Dedifferentiated amniotic fluid mesenchymal stem cell (primary cell): ENCODE data around the gene RRP15.
A peak's percentile ranks its signal among the peaks of the same experiment; 100 is the strongest.

ENCODE experiments used
- DNase-seq: peaks from one replicate; pipeline ENCODE4 v3.0.0-alpha.2; 2016; ENCODE audit errors: extremely low spot score

Gene RRP15, protein sequence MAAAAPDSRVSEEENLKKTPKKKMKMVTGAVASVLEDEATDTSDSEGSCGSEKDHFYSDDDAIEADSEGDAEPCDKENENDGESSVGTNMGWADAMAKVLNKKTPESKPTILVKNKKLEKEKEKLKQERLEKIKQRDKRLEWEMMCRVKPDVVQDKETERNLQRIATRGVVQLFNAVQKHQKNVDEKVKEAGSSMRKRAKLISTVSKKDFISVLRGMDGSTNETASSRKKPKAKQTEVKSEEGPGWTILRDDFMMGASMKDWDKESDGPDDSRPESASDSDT

DNA sequence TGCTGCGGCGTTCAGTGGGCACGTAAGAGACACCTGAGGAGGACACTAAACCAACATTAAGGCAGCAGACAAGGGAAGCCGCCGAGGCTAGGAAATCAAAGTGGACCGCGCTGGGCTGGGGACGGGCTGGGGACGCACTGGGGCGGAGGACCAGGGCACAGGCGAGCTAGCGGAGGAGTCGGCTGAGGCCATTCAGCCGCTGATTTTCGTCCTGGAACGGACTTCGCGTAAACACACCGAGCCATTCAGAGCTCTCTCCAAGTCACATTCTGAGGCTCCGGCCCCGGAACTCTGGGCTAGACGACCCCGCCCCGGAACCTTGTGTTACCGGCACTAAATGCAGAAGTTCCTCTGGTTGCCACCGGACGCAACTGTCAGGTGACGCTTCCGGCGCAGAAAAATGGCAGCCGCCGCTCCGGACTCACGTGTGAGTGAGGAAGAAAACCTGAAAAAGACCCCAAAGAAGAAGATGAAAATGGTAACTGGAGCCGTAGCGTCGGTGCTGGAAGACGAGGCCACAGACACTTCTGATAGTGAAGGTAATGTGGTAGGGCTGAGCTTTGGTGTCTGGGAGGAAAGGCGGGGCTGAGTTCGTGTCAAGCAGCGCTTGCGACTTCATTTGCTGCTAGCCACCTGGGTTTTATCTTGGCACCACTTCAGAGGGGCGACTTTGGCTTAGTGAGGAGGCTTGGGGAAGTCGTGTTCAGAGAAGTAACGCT lies at the start of gene RRP15:
Gene RRP15, plus strand, starts transcription at position 377 of the 719 bp plus-strand sequence. Its CDS starts 24 bp downstream, at position 401.
- DNase-seq = peak; percentile 89

DNA sequence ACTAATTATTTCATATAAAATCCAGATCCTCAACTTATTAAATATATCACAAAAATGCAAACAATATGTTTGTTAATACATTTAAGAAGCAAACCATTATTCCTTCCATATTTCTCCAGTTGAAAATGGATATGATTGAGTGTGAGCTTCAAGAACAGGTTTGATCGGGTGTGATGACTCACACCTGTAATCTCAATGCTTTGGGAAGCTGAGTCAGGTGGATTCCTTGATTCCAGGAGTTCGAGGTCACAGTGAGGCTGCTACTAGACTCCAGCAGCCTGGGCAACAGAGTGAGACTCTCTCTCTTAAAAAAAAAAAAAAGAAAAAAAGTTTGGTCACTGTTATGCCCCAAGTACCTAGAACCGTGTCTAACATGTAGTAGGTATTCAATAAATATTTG lies 42.9 kb upstream of the RRP15 start:
- DNase-seq = no peak

DNA sequence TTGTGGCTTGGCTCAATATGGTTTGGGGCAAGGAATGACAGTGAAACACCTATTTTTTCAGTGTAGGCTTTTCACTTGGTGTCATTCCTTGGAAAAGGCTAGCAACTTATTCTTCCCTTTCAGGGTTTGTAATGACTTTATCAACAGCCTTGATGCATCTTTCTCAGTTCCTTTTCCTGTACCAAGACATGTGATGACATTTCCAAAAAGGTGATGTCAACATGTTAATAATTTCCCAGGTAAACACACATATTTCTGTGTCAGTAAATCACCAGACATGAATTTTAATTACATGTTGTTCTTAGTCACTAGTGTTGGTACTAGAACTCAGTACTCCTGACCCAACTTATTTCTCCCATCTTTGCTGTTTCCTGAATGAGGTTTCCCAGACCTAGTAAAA lies 37.8 kb upstream of the RRP15 start:
- DNase-seq = no peak

DNA sequence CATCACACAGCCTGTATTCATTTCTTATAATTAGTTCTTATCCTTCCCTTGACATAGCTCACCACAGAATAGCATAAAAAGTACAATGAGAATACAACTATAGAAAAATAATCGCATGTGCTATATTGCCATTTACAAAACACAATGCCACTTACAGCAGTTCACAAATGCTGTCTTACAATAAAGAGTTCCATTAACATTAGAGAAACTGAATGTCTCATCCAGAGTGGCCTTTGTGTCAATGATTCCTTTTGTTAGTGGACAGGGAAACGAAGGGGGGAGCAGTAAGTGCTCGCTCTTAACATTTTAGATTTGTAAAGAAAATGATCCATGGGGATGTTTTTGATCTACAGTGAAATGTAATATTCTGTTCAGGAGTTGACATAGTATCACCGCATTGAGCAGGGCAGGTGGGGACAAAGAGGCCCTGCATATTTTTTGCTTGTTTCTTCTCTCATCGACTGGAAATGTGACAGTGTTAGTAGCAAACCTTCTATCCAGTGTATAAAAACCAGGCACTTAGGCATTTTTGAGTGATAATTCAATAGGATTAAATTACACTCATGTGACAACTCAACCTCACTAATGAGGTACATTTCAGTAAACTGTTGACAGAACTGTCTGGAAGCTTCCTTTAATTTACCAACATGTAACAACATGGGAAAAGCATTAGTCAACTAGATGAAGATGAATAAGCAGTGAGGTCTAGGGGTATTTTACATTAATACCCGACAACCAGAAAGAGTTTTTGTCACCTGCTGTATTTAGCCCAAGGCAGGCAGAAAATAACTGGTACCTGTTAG lies 35.6 kb upstream of the RRP15 start:
- no peak for DNase-seq

DNA sequence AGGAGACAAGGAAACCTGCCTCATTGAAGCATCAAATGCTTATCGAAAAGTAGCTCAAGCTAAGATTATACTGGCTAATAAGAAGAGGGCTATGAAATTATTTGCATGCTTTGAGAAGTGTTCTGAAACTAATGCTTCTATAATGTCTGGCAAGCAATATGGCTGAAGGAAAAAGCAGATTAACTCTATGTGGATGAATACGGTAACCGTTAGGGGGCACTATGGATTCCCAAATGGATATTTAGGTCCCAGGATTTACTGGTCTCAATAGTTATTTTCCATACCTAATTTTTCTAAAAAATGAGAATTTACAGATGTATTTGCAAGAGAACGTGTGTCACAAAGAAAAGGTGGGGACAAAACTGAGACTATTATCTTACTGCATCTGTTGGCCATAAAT lies 34.6 kb upstream of the RRP15 start:
- no peak for DNase-seq

DNA sequence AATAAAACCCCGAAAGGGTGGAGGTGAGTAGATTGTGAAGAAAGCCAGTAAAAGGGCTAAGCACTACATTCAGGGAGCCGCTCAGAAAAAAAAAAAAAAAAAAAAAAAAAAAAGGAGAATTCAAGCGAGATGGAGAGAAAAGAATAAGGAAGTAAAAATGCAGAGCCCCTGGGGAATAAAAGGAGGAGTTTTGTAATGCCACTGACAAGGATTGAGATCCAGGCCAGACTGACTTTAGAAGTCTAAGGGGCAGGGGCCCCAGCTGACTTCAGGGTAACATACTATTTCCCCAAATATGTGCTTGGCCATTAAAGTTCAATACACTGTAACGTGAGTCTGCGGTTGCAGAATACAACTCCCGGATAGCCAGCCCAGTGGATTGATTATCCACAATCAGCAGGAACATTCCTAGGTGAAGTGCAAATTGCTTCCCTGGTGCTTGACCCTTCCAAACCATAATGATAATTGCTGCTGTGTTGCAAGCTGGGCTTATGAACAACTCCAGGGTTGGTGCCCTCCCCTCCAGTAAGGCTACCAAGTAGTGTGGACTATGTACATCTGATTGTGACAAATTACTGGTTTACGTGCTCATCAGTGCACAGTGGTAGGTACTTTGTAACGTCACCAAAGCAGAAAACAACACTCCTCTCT lies 30.7 kb upstream of the RRP15 start:
- no peak for DNase-seq

DNA sequence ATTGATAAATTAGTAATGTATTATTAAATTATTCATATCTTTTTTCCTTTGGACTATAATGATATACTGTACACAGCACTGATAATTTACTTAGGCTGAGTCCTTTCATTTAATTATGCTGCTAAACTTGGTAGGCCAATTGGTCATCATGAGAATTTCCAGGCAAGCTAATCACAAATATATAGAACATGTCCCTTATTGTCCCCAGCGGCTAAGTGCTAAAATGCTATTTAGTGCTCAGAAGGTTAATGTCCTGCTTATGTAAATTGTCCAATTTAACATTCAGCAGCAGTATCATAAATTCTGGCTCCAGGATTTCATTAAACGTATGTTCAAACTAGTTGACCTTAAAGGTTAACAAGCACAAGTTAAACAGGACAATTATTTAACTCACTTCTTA lies 30.0 kb upstream of the RRP15 start:
- no peak for DNase-seq

DNA sequence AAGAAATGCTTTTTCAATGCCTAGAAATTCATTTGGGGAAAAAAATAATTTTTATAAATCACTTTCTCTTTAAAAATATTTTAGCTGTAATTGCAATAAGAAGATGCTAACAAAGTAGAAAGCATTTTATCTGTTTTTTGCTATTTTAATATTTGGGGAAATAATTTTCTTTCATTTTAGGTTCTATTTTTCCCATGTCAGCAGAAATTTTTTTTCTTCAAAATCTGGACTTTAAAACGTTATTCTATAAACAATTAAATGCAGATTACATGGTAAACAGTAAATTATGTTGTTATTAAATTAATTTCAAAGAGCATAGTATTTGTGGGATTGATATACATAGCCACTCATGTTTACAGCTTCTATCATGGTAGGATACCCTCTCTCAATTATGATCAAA lies 27.7 kb upstream of the RRP15 start:
- no peak for DNase-seq

DNA sequence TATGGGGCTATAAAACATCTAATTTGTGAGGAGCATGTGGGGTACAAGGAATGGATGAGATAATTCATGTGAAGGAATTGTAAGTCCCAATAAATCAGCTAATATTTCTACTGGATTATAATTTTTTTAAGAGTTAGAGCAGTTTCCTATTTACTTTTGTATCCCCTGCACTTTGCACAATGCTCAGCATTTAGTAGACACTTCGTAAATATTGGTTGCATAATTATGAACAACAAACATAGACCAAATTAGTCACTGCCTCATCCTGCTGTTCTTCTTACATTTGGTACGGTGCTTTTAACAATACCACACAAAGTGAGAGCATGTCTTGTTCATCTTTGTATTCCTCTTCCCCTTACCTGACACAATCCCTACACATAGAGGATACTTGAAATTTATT lies 27.1 kb upstream of the RRP15 start:
- DNase-seq = no peak

DNA sequence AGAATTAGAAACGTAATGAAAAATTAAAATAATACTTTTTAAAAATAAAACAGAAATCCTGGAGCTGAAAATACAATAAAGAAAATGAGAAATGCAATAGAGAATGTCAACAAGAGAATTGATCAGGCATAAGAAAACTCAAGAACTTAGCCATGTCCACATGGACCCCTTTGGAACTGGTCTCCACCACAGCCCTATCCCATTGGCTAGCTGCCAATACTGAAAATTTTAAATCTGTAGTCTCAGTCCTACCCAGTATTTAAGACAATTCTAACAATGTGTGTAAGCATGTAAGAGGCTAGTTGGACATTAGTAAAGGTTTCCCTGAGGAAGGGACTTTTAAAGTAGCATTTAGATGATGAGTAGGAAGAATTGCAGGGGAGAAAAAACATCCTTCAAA lies 25.8 kb upstream of the RRP15 start:
- DNase-seq = no peak

DNA sequence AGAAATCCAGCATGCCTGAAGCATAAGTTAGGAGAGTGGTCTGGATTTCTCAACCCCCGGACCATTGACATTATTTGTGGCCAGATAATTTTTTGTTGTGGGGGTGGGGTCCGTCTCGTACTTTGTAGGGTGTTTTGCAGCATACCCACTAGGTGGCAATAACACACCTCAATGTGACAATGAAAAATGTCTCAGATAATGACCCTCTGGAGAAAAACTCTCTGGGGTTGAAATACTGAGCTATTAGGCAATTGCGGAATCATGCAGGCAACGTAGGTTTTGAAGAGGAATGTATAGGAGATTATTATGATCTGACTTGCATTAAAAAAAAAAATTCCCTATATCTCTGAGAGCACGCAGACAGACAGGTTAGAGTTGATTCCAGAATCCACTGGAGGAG lies 25.3 kb upstream of the RRP15 start:
- DNase-seq = no peak

DNA sequence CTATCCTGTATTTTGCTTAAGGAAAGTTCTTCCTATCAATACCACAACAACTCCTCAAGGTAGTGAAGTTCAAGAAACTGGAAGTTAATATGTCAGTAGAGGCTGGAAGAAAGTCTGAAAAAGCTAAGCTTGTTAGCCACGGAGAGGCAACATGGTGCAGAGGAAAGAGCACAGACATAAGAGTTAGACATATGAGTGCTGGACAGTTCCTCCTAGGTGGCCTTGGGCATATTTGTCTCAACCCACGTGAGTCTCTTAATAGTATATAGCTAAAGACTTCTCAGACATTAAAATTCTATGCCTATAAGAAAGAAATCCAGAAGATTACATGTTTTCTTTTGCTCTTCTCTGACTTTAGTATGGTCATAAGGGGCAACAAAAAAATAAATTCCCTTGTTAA lies 22.8 kb upstream of the RRP15 start:
- no peak for DNase-seq

DNA sequence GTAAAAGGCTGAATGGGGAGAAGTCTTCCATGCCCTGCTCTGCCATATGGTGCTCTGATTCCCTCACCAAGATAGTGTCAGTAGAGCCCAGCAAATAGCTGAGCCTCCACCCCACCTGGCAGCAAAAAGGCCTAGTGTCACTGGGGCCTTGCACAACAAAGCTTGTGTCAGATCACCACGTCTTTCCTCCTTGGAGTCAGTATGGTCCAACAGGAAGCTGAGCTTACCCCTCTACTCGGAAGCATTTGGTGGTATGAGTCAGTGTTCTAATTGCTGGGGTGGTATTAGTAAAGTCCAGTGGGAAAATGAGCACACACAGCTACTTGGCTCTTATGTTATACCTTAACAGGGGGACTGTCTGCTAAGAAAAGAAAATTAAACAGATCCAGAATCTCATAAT lies 18.7 kb upstream of the RRP15 start:
- no peak for DNase-seq

DNA sequence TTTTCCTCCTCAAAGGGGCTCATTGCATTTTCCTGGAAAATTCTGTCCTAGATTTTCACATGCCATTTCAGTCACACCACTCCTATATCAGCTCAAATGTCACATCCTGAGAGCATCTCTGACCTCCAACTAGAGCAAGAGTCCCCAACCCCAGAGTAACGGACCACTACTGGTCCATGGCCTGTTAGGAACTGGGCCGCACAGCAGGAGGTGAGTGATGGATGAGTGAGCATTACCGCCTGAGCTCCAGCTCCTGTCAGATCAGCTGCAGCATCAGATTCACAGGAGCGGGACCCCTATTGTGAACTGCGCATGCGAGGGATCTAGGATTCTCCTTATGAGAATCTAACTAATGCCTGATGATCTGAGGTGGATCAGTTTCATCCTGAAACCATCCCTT lies 12.7 kb upstream of the RRP15 start:
- no peak for DNase-seq

DNA sequence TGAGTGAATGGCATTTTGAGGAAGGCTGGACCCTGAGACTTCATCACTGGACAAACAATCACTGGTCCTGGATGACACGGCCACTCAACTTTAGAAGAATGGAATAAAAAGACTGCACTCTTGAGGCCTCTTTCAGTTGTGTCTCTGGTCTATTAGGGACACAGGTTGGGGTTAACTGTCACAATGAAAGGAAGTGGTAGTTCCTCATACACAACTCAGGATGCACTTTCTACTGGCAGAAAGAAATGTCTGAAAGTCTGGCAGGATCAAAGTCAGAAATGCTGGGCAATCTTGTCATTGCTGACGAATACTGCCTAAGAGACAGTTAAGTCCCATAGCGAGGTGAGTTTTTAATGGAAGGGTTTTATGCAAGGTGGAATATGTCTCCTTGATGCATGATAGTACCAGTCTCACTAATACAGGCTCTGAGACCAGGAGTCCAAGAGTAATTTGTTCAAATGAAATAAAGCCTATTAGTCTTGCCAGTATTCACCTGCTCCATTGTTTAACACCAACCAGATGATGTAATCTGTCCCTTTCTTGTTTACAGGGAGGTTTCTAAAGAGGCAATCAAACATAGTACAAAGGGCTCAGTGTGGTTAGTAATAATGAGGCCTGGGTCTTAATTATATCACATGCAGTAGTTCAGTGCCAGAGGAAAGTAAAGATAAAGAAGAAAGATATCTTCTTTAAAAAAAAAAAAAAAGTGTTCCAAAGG lies 11.2 kb upstream of the RRP15 start:
- DNase-seq = no peak

DNA sequence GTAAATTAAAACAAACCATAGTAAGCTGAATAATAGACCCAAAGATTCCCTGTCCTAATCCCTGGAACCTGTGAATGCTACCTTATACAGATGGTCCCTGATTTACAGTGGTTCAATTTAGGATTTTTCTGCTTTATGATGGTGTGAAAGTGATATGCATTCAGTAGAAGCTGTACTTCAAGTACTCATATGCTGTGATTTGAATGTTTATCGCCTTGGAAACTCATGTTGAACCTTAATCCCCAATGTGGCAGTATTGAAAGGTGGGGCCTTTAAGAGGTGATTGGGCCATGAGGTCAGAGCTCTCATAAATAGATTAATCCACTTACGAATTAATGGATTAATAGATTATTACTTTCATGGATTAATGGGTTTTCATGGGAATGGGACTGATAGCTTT lies 10.6 kb upstream of the RRP15 start:
- DNase-seq = no peak

DNA sequence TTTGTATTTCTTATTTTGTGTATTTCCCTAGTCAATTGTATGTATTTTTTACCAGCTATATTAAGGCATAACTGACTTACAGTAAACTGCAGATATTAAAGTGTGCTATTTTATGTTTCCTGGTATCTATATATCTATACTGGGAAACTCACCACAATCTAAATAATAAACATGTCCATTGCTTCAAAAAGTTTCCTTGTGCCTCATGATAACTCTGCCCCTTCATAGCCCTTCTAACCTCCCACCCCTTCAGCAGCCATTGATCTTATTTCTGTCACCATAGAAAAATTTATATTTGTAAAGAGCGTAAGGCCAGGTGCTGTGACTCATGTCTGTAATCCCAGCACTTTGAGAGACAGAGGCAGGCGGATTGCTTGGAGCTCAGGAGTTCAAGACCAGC lies 9.3 kb upstream of the RRP15 start:
- no peak for DNase-seq

DNA sequence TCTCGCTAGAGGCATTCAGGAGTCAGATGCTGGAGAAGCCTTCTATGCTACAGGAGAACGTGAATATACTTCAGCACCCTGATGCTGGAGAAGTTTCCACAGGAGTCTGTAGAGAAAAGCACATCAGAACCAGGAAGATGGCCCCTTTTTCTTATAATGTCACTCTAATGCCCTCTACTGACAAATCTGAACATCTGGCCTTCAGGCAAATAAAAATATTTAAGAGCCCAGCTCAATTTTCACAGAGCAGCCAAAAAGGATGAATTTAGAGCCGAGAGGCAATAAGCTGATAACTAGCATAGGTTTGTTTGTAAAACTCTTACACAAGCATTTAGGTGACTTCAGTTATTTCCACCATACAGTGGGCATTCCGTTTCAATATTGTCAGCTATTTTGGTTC lies 3.8 kb upstream of the RRP15 start:
- no peak for DNase-seq

DNA sequence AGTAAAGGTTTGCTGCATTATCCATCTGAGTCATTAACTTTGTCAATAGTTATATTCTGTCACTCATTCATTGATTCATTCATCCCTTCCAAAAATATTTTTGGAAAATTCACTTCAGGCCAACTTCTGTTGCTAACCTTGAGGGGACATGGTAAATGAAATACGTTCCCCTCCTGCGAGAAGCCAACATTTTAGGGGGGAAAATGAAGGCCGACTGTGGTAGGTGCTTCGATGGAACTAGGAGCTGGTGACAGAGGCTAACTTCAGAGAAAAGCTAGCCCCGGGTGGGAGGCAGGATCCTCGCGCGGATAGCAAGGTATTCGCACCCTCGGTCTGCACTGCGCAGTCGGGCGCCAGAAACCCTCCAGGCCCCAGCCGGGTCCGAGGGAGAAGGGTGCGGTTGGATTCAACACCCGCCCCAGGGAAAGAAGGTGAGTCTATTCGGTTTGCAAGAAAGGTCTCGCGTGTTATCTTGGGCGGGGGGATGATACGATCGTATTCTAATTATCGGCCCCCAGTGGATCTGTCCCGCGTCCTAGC lies 646 bp upstream of the RRP15 start:
- DNase-seq = no peak

DNA sequence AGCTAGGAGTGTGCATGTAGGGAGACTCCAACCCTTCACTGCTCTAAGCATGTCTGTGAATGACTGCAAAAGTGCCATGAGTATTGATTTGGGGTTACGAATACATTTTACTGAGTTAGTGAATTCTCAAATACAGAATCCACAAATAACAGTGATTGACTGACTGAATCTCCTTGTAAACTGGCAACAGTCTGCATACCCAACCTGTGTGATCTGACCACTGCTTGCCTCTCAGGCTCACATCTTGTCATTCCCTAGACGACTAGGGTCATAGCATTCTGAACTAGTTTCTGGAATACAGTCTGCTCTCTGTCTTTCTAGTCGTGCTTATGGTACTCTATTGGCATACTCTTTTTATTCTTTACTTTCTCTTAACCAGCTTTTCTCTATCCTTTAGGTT lies 7.4 kb downstream of the RRP15 start:
- DNase-seq = no peak

DNA sequence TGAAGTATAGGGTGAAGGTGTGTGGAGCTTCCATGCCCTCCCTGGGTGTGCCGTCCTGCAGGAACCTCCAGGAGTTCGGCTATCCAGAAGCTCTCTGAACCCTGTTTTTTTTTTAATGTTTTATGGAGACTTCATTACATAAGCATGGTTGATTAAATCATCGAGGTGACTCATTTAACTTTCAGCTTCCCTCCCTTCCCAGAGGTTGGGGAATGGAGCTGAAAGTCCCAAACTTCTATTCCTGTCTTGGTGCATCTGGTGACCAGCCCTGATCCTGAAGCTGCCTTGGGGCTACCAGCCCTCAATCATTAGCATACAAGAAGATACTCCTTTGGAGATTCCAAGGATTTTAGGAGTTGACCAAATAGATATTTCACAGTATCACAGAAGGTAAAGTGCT lies 9.5 kb downstream of the RRP15 start:
- no peak for DNase-seq
